GM12892 (cell line): ENCODE data around the gene ABL1.

ENCODE experiments used
- DNase-seq: peaks from one replicate; pipeline ENCODE4 v3.0.0; 2011; ENCODE audit not compliant: insufficient read length
- FAIRE-seq: peaks from 2 replicates; lab custom pipeline; 2011; peaks lifted over from hg19 to GRCh38; lab: Jason Lieb, UNC
- POLR2A ChIP-seq: IDR thresholded peaks from 2 replicates; pipeline ENCODE4 v1.6.1; 2011; ENCODE audit warnings: low read depth, low read length, control low read depth
- POLR2AphosphoS5 ChIP-seq: IDR thresholded peaks from 2 replicates; pipeline ENCODE4 v1.6.1; 2011; ENCODE audit warnings: low read depth, low read length, control low read depth
- TAF1 ChIP-seq: IDR thresholded peaks from 2 replicates; pipeline ENCODE4 v1.6.1; 2011; ENCODE audit warnings: low read depth, mild to moderate bottlenecking, control low read depth, low read length, borderline replicate concordance

Gene ABL1

GRCh38 chr9:130868230-130868629, 33.2 kb downstream of the ABL1 start:
- no peak for DNase-seq
- TF ChIP-seq POLR2A (no peak), TAF1 (no peak), POLR2AphosphoS5 (no peak)
- FAIRE-seq: no peak

GRCh38 chr9:130869250-130869649, 34.2 kb downstream of the ABL1 start:
- TF ChIP-seq POLR2AphosphoS5 (no peak), TAF1 (no peak), POLR2A (no peak)
- DNase-seq (no peak), FAIRE-seq (no peak)

- peak; percentile 78 for FAIRE-seq
- DNase-seq: no peak
Measured at GRCh38 chr9:130870491-130871381, 35.7 kb downstream of the ABL1 start.

GRCh38 chr9:130871395-130872062, 36.5 kb downstream of the ABL1 start:
- no peak for TF ChIP-seq TAF1
- TF ChIP-seq POLR2AphosphoS5: no peak
- TF ChIP-seq POLR2A: no peak
- no peak for DNase-seq
- no peak for FAIRE-seq

More at GRCh38 chr9:130870491-130871381, 35.7 kb downstream of the ABL1 start:
- no peak for TF ChIP-seq TAF1

GRCh38 chr9:130872093-130872492, 37.0 kb downstream of the ABL1 start:
- no peak for FAIRE-seq
- no peak for DNase-seq
- TF ChIP-seq POLR2AphosphoS5: no peak
- TF ChIP-seq POLR2A: no peak
- no peak for TF ChIP-seq TAF1

GRCh38 chr9:130872508-130872907, 37.5 kb downstream of the ABL1 start:
- no peak for DNase-seq
- no peak for TF ChIP-seq POLR2AphosphoS5
- TF ChIP-seq POLR2A: no peak
- no peak for TF ChIP-seq TAF1
- FAIRE-seq: no peak

GRCh38 chr9:130872912-130873503, 38.0 kb downstream of the ABL1 start:
- DNase-seq (no peak), FAIRE-seq (no peak)
- TF ChIP-seq TAF1 (no peak), POLR2A (no peak), POLR2AphosphoS5 (no peak)

GRCh38 chr9:130873966-130874365, 38.9 kb downstream of the ABL1 start:
- no peak for FAIRE-seq
- TF ChIP-seq TAF1: no peak
- DNase-seq: no peak

GRCh38 chr9:130874783-130875182, 39.7 kb downstream of the ABL1 start:
- no peak for TF ChIP-seq POLR2AphosphoS5
- TF ChIP-seq POLR2A: no peak
- TF ChIP-seq TAF1: no peak
- DNase-seq (no peak), FAIRE-seq (no peak)

- TF ChIP-seq POLR2AphosphoS5: no peak
- TF ChIP-seq TAF1: no peak
- TF ChIP-seq POLR2A: no peak
- no peak for FAIRE-seq
- no peak for DNase-seq
Measured at GRCh38 chr9:130877300-130877699, 42.2 kb downstream of the ABL1 start.

GRCh38 chr9:130878295-130878694, 43.2 kb downstream of the ABL1 start:
- DNase-seq (no peak), FAIRE-seq (no peak)
- TF ChIP-seq POLR2A (no peak), POLR2AphosphoS5 (no peak), TAF1 (no peak)
